ENCODE measurements around the gene SNCA.

GRCh38 chr4:89855236-89855635, 18.3 kb upstream of the SNCA start:
- TF ChIP-seq YY1 (IDR thresholded peaks at IDR 0.05; ENCODE audit: low read depth) (no peak), RAD21 (IDR thresholded peaks at IDR 0.05; ENCODE audit: low read depth) (no peak), MAX (IDR thresholded peaks at IDR 0.05) (no peak)
